Sigmoid colon (tissue), 7 donors: ENCODE results near the gene SLC38A7. TPM values are rescaled to one million over a fixed set of nuclear protein-coding genes. Genes with fewer than 3 reads are reported as not detected.

ENCODE experiments used
- DNase-seq: peaks from one replicate; pipeline ENCODE4 v3.0.0-alpha.2; 2019
- H3K27ac ChIP-seq, 4 donors: fragments of 200-600 bp; sonication (generic); one replicate each; pipeline ENCODE4 v1.5.1; 2016 to 2019; ENCODE audit warnings: mild to moderate bottlenecking in 1 of 4
- H3K27me3 ChIP-seq, 3 donors: fragments of 200-600 bp; sonication (generic); one replicate each; pipeline ENCODE4 v1.5.1; 2019; ENCODE audit warnings: mild to moderate bottlenecking in 1 of 3
- H3K36me3 ChIP-seq, 4 donors: fragments of 200-600 bp; sonication (generic); one replicate each; pipeline ENCODE4 v1.5.1; 2016 to 2019
- H3K4me1 ChIP-seq, 4 donors: fragments of 200-600 bp; sonication (generic); one replicate each; pipeline ENCODE4 v1.5.1; 2017 to 2019
- H3K4me3 ChIP-seq, 4 donors: fragments of 200-600 bp; sonication (generic); one replicate each; pipeline ENCODE4 v1.5.1; 2017 to 2019; ENCODE audit warnings: mild to moderate bottlenecking in 2 of 4, moderate library complexity in 1 of 4
- H3K9me3 ChIP-seq, 4 donors: fragments of 200-600 bp in 3 of 4; sonication (generic) in 3 of 4; one replicate each; pipeline versions ENCODE4 v1.5.1 to v1.6.1; 2013 to 2019
- CTCF ChIP-seq, 4 experiments: fragments of 450-650 bp in 3 of 4; fragments of 200-600 bp in 1 of 4; IDR thresholded peaks; one replicate each; pipeline ENCODE4 v1.5.1; 2016 to 2019; ENCODE audit warnings: antibody characterized with exemption in 4 of 4, mild to moderate bottlenecking in 3 of 4, moderate library complexity in 2 of 4
- EP300 ChIP-seq, 4 donors: sonication (generic); formaldehyde crosslinking; IDR thresholded peaks; one replicate each; pipeline ENCODE4 v1.6.1; 2017; ENCODE audit warnings: antibody characterized with exemption in 4 of 4
- POLR2A ChIP-seq, 2 donors: fragments of 450-650 bp; IDR thresholded peaks; one replicate each; pipeline ENCODE4 v1.6.1; 2016; ENCODE audit warnings: antibody characterized with exemption in 2 of 2, mild to moderate bottlenecking in 2 of 2, moderate library complexity in 2 of 2
- POLR2AphosphoS5 ChIP-seq, 4 donors: sonication (generic); formaldehyde crosslinking; IDR thresholded peaks; one replicate each; pipeline ENCODE4 v1.6.1; 2017; ENCODE audit warnings: antibody characterized with exemption in 4 of 4
- WGBS, 2 donors: extraction: QIAGEN DNeasy Blood & Tissue Kit; methylation state at CpG; one replicate each; pipeline ENCODE4 v1.1.7; 2013; 5-methylcytosine and 5-hydroxymethylcytosine counted together
- intact Hi-C: fragments of 100-400 bp; cut with DNase I; formaldehyde crosslinking; loops from one replicate; pipeline ENCODE4 v1.15.1; 2023
- polyA plus RNA-seq, 3 donors: library from polyadenylated mRNA; stranded (reverse); fragments of 200-250 nt; gene quantifications; one replicate each; pipeline ENCODE4 v1.2.3, GENCODE V29; 2013
- total RNA-seq, 4 donors: library from RNA; depleted of rRNA; stranded (reverse); fragments of >200 nt; gene quantifications; one replicate each; pipeline ENCODE4 v1.1.0, GENCODE V29; 2016
- donor health status: healthy with polysubstance abuse.
- donor health status: Bipolar disorder and iron deficiency.
- donor health status: healthy.

Gene SLC38A7, protein sequence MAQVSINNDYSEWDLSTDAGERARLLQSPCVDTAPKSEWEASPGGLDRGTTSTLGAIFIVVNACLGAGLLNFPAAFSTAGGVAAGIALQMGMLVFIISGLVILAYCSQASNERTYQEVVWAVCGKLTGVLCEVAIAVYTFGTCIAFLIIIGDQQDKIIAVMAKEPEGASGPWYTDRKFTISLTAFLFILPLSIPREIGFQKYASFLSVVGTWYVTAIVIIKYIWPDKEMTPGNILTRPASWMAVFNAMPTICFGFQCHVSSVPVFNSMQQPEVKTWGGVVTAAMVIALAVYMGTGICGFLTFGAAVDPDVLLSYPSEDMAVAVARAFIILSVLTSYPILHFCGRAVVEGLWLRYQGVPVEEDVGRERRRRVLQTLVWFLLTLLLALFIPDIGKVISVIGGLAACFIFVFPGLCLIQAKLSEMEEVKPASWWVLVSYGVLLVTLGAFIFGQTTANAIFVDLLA
- total RNA-seq (10 to 100 TPM in 3 of 4 donors, 1 to 10 TPM in 1; 9.5 to 17.4 (median 12.1) TPM), polyA plus RNA-seq (10 to 100 TPM in 1 of 3 donors, 1 to 10 TPM in 1, under 1 TPM in 1; 0.60 to 10.4 (median 1.8) TPM)

DNA sequence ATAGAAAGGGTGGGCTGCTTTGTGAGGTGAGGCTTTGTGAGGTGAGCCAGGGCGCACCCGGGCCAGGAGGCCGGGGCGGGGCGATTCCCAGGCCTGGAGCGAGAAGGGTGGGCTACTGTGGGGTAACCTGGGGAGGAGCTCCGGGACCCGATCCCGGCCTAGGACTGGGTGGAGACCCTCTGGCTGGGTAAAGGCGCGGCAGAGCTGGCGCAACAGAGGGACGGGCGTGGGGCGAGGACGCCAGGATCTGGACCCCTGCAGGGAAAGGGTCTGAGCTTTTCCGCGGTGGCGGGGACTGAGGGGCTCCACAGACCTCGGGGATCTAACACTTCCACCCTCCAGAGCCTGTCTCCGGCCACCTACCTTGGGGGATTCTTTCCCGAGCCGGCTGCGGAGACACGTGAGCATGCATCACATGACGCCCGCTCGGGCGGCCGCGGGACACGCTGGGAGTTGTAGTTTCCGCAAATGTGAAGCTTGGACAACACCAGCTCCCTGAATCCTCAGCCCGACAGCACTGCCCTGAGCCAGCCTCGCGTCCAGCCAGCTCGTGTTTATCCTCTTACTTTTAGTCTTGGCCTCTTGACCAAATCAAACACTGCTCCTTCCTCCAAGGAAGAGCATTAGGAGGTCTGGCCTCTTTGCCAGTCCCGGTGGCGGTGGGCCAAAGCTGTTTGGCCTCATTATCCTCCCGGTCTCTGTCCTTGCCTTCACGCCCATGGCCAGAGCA lies at the start of gene SLC38A7:
SLC38A7 (minus strand) TSS at position 417 of the 730 bp plus-strand sequence. CDS start 4,644 bp downstream, outside the sequence.
- Histone ChIP-seq H3K27ac (peak within 1 kb of the TSS; percentile 70 to 80 (median 76)), H3K4me1 (peaks cover 0 to 22% (median 18%) of the 10 kb centered on the region in 4 donors), H3K27me3 (no peaks in the 10 kb centered on the region), H3K9me3 (no peaks in the 10 kb centered on the region), H3K36me3 (peaks cover 0 to 15% (median 3%) of the 10 kb centered on the region in 4 donors), H3K4me3 (peak within 1 kb of the TSS; percentile 70 to 95 (median 74))
- peak in 3 of 4 donors; percentile 42 to 65 (median 51) for TF ChIP-seq POLR2AphosphoS5 (IDR thresholded peaks at IDR 0.05)
- no peak for TF ChIP-seq EP300 (IDR thresholded peaks at IDR 0.05)
- peak; percentile 94 for DNase-seq
- 4 to 6% methylated on average over 41 of the region's 41 CpGs for WGBS, 2 donors
- intact Hi-C loops = loop anchor here (1.0 to 5.0 kb wide), 4 partner anchors 49 to 952 kb away; no protein-coding TSS in a partner anchor

DNA sequence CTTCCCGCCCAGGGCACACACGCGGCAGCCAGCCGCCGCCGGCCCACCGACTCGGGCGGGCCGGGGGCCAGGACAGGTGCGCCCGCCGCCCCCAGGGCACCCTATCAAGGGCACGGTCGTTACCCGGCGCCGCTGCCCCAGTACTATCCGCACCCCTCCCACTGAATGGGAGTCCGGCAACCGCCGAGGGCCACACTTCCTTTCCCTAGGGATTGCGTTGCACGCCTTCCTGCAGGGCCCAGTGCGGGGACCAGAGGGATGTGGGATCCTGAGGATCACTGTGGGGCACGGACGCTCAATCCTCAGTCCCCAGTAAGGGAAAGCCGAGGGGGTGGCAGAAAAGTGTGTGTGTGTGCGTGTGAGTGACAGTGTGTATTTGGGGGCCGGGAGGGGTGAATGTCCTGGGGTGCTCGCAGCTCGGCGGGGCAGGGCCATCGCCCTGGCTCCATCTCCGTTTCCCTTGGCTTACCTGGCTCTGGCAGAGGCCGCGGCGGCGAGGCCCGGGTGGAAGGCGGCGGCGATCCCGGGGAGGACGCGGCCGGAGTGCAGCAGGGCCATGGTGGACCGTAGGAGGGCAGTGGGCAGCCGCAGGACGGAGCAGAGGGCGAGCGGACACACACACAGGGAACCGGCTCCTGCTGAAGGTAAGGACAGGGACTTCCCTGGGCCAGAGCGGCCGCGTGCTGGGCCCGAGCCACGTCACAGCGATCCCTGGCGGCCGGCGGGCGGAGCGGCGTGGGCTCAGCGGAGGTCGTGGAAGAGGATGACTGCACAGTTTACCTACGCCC lies 49.3 kb upstream of the SLC38A7 start, which contains the start of gene GOT2:
GOT2 (minus strand) TSS at position 646 of the 788 bp plus-strand sequence; CDS start at position 558, 88 bp downstream.
- DNase-seq = peak; percentile 88
- Histone ChIP-seq H3K27ac (peak within 1 kb of the TSS; percentile 84 to 89 (median 86)), H3K4me1 (peaks cover 5 to 25% (median 18%) of the 10 kb centered on the region in 4 donors), H3K9me3 (no peaks in the 10 kb centered on the region), H3K4me3 (peak within 1 kb of the TSS; percentile 74 to 95 (median 82)), H3K36me3 (peaks cover 0 to 6% (median 0%) of the 10 kb centered on the region in 4 donors), H3K27me3 (no peaks in the 10 kb centered on the region)
- no peak for TF ChIP-seq EP300 (IDR thresholded peaks at IDR 0.05)
- peak; percentile 53 to 88 (median 71) for TF ChIP-seq CTCF (IDR thresholded peaks at IDR 0.05)
- TF ChIP-seq POLR2AphosphoS5 (IDR thresholded peaks at IDR 0.05) = peak; percentile 42 to 79 (median 72)
- TF ChIP-seq POLR2A (IDR thresholded peaks at IDR 0.05) = peak in 1 of 2 donors; percentile 21
- 0 to 1% methylated on average over 68 of the region's 68 CpGs for WGBS, 2 donors
- intact Hi-C loops = loop anchor here (1.0 to 10.0 kb wide), 3 partner anchors 49 to 219 kb away; partner anchors contain the start of genes CNOT1 and SETD6

GRCh38 chr16:58733248-58733670 lies 48.7 kb upstream of the SLC38A7 start:
- H3K36me3 ChIP-seq = peaks cover 0 to 6% (median 0%) of the 10 kb centered on the region in 4 donors
- intact Hi-C loops = loop anchor here (1.0 to 10.0 kb wide), 3 partner anchors 48 to 218 kb away; partner anchors contain the start of genes CNOT1 and SETD6
- TF ChIP-seq EP300 (IDR thresholded peaks at IDR 0.05) = no peak
- peak in 1 of 4 donors; percentile 13 for TF ChIP-seq POLR2AphosphoS5 (IDR thresholded peaks at IDR 0.05)
- no peak for DNase-seq
- WGBS, 2 donors = 1 to 7% methylated on average over 23 of the region's 23 CpGs
- H3K4me1 ChIP-seq = peaks cover 5 to 25% (median 18%) of the 10 kb centered on the region in 4 donors
- H3K27ac ChIP-seq = peak overlapping the region; percentile 84 to 89 (median 86)
- H3K27me3 ChIP-seq = no peaks in the 10 kb centered on the region
- peak overlapping the region; percentile 74 to 95 (median 82) for H3K4me3 ChIP-seq
- H3K9me3 ChIP-seq = no peaks in the 10 kb centered on the region

DNA sequence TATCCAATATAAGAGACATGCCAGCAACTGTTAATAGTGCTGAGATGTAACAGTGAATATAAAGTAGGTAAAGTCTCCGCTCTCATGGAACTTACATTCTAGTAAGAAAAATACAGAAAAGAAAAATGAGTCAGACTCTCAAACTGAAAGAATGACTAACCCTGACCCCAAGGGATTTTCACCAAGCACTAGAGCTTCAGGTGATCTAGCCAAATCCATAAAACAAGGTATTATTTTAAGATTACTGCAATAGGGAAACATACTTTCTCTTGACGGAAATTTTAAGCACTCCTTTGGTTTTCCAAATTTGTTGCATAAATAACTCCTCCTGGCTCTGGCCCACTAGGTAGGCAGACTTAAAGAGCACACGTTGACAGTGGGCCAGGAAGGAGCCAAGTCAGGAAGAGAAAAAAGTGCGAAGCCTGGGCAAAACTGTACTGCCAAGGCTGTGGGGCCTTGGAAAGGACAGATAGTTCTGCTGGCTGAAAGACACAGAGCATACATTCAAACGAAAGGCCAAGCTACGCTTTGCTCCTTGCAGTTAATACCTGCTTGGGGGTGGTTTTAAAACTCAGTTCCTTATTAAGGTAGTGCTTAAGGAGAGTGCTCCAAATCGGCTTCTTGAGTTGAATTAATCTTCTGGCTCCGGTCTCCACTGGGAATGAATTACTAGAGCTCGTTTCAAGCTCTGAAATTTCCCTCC lies 48.1 kb upstream of the SLC38A7 start:
- Histone ChIP-seq H3K9me3 (no peaks in the 10 kb centered on the region), H3K36me3 (peaks cover 0 to 6% (median 0%) of the 10 kb centered on the region in 4 donors), H3K27ac (peak overlapping the region; percentile 84 to 89 (median 86)), H3K4me3 (peak overlapping the region; percentile 74 to 95 (median 82)), H3K4me1 (peaks cover 5 to 25% (median 18%) of the 10 kb centered on the region in 4 donors), H3K27me3 (no peaks in the 10 kb centered on the region)
- DNase-seq = no peak
- TF ChIP-seq POLR2A (IDR thresholded peaks at IDR 0.05) (no peak), EP300 (IDR thresholded peaks at IDR 0.05) (no peak), CTCF (IDR thresholded peaks at IDR 0.05) (no peak), POLR2AphosphoS5 (IDR thresholded peaks at IDR 0.05) (no peak)
- 22 to 55% methylated on average over 9 of the region's 9 CpGs for WGBS, 2 donors
- intact Hi-C loops = loop anchor here (1.0 to 10.0 kb wide), 3 partner anchors 47 to 218 kb away; partner anchors contain the start of genes CNOT1 and SETD6
